OCI-LY7 (cell line): ENCODE results near the gene CENPK. TPM values are rescaled to one million over a fixed set of nuclear protein-coding genes. Genes with fewer than 3 reads are reported as not detected.

Experiments
- BruUV-seq: library from RNA; stranded (reverse); fragments of 400-500 nt; replicated peaks from 2 replicates; lab custom pipeline; 2021; lab: Mats Ljungman, UMichigan
- CTCF ChIA-PET: fragments of 300-600 bp; sonication (Branson Sonifier 250); formaldehyde crosslinking; loops from one replicate; lab custom pipeline; 2022; ENCODE audit warnings: antibody characterized with exemption; ENCODE audit not compliant: unreplicated experiment; lab: Charles Lee
- POLR2A ChIA-PET: fragments of 300-600 bp; sonication (Branson Sonifier 250); formaldehyde crosslinking; loops from one replicate; lab custom pipeline; 2022; ENCODE audit warnings: antibody characterized with exemption; lab: Charles Lee
- DNase-seq: peaks from one replicate; pipeline ENCODE4 v3.0.0-alpha.2; 2015; ENCODE audit warnings: low spot score
- H2AFZ ChIP-seq: fragments of 200-600 bp; sonication (generic), shearing (Covaris generic); 2 replicates; pipeline ENCODE4 v1.6.1; 2014; ENCODE audit warnings: mild to moderate bottlenecking, antibody characterized with exemption, low read length, moderate library complexity
- H3K27ac ChIP-seq: fragments of 200-600 bp; sonication (generic); 2 replicates; pipeline ENCODE4 v1.5.1; 2014; ENCODE audit warnings: mixed run types, low read depth, mild to moderate bottlenecking, moderate library complexity, low read length, inconsistent platforms; ENCODE audit not compliant: poor library complexity, severe bottlenecking
- H3K36me3 ChIP-seq: fragments of 200-600 bp; sonication (generic); 2 replicates; pipeline ENCODE4 v1.6.1; 2014; ENCODE audit warnings: mild to moderate bottlenecking, antibody characterized with exemption, low read length, moderate library complexity, mixed read lengths; ENCODE audit not compliant: insufficient read depth
- H3K4me1 ChIP-seq: fragments of 200-600 bp; sonication (generic); 2 replicates; pipeline ENCODE4 v1.5.1; 2014; ENCODE audit warnings: mild to moderate bottlenecking, low read length; ENCODE audit not compliant: insufficient read depth, poor library complexity, severe bottlenecking
- H3K4me2 ChIP-seq: fragments of 200-600 bp; sonication (generic); 2 replicates; pipeline ENCODE4 v1.6.1; 2014; ENCODE audit warnings: mild to moderate bottlenecking, low read length
- H3K4me3 ChIP-seq: fragments of 200-600 bp; sonication (generic); 2 replicates; pipeline ENCODE4 v1.5.1; 2014; ENCODE audit warnings: mild to moderate bottlenecking, low read depth, low read length; ENCODE audit not compliant: poor library complexity, severe bottlenecking
- H3K79me2 ChIP-seq: fragments of 200-600 bp; sonication (generic); 2 replicates; pipeline ENCODE4 v1.6.1; 2016; ENCODE audit warnings: low read depth, mild to moderate bottlenecking, low read length, moderate library complexity, mixed read lengths; ENCODE audit not compliant: insufficient read depth
- H3K9me2 ChIP-seq: fragments of 200-600 bp; sonication (generic); 2 replicates; pipeline ENCODE4 v1.6.1; 2016; ENCODE audit warnings: mild to moderate bottlenecking, low read length, mixed read lengths; ENCODE audit not compliant: insufficient read depth
- H3K9me3 ChIP-seq: fragments of 200-600 bp; sonication (generic); 2 replicates; pipeline ENCODE4 v1.6.1; 2014; ENCODE audit warnings: mild to moderate bottlenecking, mixed run types, low read length, mixed read lengths
- H4K20me1 ChIP-seq: fragments of 200-600 bp; sonication (generic); 2 replicates; pipeline ENCODE4 v1.6.1; 2014; ENCODE audit warnings: mild to moderate bottlenecking, antibody characterized with exemption, low read length, moderate library complexity, mixed read lengths; ENCODE audit not compliant: insufficient read depth
- CTCF ChIP-seq: fragments of 200-600 bp; sonication (generic); conservative IDR thresholded peaks from 2 replicates; pipeline ENCODE4 v1.5.1; 2014; ENCODE audit warnings: mild to moderate bottlenecking, antibody characterized with exemption, low read length, moderate library complexity, mixed read lengths
- EZH2phosphoT487 ChIP-seq: fragments of 200-600 bp; sonication (generic); IDR thresholded peaks from 2 replicates; pipeline ENCODE4 v1.6.1; 2018; ENCODE audit warnings: low read depth, borderline replicate concordance, mild to moderate bottlenecking, mixed run types, antibody characterized with exemption, low read length, moderate library complexity, mixed read lengths
- intact Hi-C: fragments of 100-400 bp; cut with micrococcal nuclease; formaldehyde crosslinking; loops from one replicate; pipeline ENCODE4 v1.10.0; 2022; ENCODE audit not compliant: unreplicated experiment
- total RNA-seq, 2 experiments: library from RNA; depleted of rRNA in 1 of 2; stranded (reverse); fragments of >200 nt in 1 of 2; shearing (Covaris generic) in 1 of 2; gene quantifications; 2 replicates each; pipeline ENCODE4 v1.2.3, GENCODE V29; 2014 to 2022

CENPK gene
- total RNA-seq, 2 experiments from 2014 or later = 52.6 to 90.0 TPM

GRCh38 chr5:65535529-65535987, 27.4 kb downstream of the CENPK start:
- TF ChIP-seq EZH2phosphoT487 (no peak), CTCF (no peak)
- Histone ChIP-seq H3K4me3 (no peak overlapping the region), H3K27ac (no peak overlapping the region), H3K4me2 (no peak overlapping the region), H3K79me2 (no peaks in the 10 kb centered on the region), H3K36me3 (peaks cover 50% of the 10 kb centered on the region), H3K4me1 (no peaks in the 10 kb centered on the region), H4K20me1 (no peaks in the 10 kb centered on the region), H3K9me2 (no peaks in the 10 kb centered on the region), H2AFZ (no peak overlapping the region), H3K9me3 (no peaks in the 10 kb centered on the region)
- ChIA-PET POLR2A (interaction anchor here (0.8 to 1.3 kb wide), 4 partner anchors 16 to 72 kb away, joined by 3 to 4 read pairs (median 3); partner anchors contain the start of gene ADAMTS6), CTCF (no interaction called here)
- intact Hi-C loops = no loop called here
- no TSS peak for BruUV-seq
- no peak for DNase-seq

GRCh38 chr5:65530904-65531303, 32.1 kb downstream of the CENPK start:
- no TSS peak for BruUV-seq
- no peaks in the 10 kb centered on the region for H4K20me1 ChIP-seq
- H3K79me2 ChIP-seq = no peaks in the 10 kb centered on the region
- no peak overlapping the region for H2AFZ ChIP-seq
- H3K4me3 ChIP-seq = no peak overlapping the region
- no peak overlapping the region for H3K4me2 ChIP-seq
- H3K36me3 ChIP-seq = peaks cover 38% of the 10 kb centered on the region
- intact Hi-C loops = no loop called here
- ChIA-PET CTCF (no interaction called here), POLR2A (interaction anchor here (0.6 to 1.7 kb wide), 2 partner anchors 12 to 196 kb away, joined by 6 read pairs; no protein-coding TSS in a partner anchor)
- H3K4me1 ChIP-seq = no peaks in the 10 kb centered on the region
- TF ChIP-seq EZH2phosphoT487 = no peak
- TF ChIP-seq CTCF = no peak
- no peaks in the 10 kb centered on the region for H3K9me3 ChIP-seq
- no peak for DNase-seq
- H3K27ac ChIP-seq = no peak overlapping the region
- H3K9me2 ChIP-seq = no peaks in the 10 kb centered on the region

- Histone ChIP-seq H3K27ac (no peak overlapping the region), H4K20me1 (no peaks in the 10 kb centered on the region), H3K79me2 (no peaks in the 10 kb centered on the region), H2AFZ (no peak overlapping the region), H3K4me2 (no peak overlapping the region), H3K36me3 (peaks cover 78% of the 10 kb centered on the region), H3K4me1 (no peaks in the 10 kb centered on the region), H3K9me3 (no peaks in the 10 kb centered on the region), H3K9me2 (no peaks in the 10 kb centered on the region), H3K4me3 (no peak overlapping the region)
- DNase-seq = no peak
- ChIA-PET CTCF (no interaction called here), POLR2A (no interaction called here)
- TF ChIP-seq CTCF (no peak), EZH2phosphoT487 (no peak)
- BruUV-seq = no TSS peak
- intact Hi-C loops = no loop called here
Measured at GRCh38 chr5:65525726-65526125, 37.2 kb downstream of the CENPK start.
